HCT116 (cell line): ENCODE measurements around the gene BRIP1.

Source experiments
- EZH2 ChIP-seq: fragments of 200-600 bp; sonication (generic); IDR thresholded peaks from 2 replicates; pipeline ENCODE4 v1.6.1; 2017; ENCODE audit warnings: antibody characterized with exemption, mixed run types
- POLR2A ChIP-seq: IDR thresholded peaks from 2 replicates; pipeline ENCODE4 v1.7.0; 2011; ENCODE audit warnings: borderline replicate concordance; ENCODE audit not compliant: insufficient read depth, insufficient read length; ENCODE audit errors: extremely low read depth
- TF ChIP-seq, protein P1 (sequence below), 3 experiments: fragments of 200-600 bp in 1 of 3; sonication (generic) in 1 of 3; IDR thresholded peaks in 2 of 3; conservative IDR thresholded peaks in 1 of 3; 2 replicates each; pipeline ENCODE4 v1.5.1; 2012 to 2017; ENCODE audit warnings: low read depth in 2 of 3, low read length in 2 of 3, antibody characterized with exemption in 1 of 3, borderline replicate concordance in 1 of 3, control low read depth in 1 of 3, mild to moderate bottlenecking in 1 of 3, mixed read lengths in 1 of 3, mixed run types in 1 of 3, moderate library complexity in 1 of 3; ENCODE audit not compliant: insufficient read depth in 1 of 3

GRCh38 chr17:61686113-61686512 lies 177.2 kb downstream of the BRIP1 start:
- TF ChIP-seq EZH2 (no peak), POLR2A (no peak)
- TF ChIP-seq, protein P1, sequence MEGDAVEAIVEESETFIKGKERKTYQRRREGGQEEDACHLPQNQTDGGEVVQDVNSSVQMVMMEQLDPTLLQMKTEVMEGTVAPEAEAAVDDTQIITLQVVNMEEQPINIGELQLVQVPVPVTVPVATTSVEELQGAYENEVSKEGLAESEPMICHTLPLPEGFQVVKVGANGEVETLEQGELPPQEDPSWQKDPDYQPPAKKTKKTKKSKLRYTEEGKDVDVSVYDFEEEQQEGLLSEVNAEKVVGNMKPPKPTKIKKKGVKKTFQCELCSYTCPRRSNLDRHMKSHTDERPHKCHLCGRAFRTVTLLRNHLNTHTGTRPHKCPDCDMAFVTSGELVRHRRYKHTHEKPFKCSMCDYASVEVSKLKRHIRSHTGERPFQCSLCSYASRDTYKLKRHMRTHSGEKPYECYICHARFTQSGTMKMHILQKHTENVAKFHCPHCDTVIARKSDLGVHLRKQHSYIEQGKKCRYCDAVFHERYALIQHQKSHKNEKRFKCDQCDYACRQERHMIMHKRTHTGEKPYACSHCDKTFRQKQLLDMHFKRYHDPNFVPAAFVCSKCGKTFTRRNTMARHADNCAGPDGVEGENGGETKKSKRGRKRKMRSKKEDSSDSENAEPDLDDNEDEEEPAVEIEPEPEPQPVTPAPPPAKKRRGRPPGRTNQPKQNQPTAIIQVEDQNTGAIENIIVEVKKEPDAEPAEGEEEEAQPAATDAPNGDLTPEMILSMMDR (IDR thresholded peaks at IDR 0.05 in 2 of 3, conservative IDR thresholded peaks at IDR 0.05 in 1 of 3; ENCODE audit: borderline replicate concordance in 1 of 3, insufficient read depth in 1 of 3, low read depth in 2 of 3, low read length in 2 of 3) = no peak
